T-helper 2 cell treated with Interferon-gamma antibody and Interleukin-4, amounts not matched to agents 5 μg/mL and 100 μg/mL, for 36 hours (primary cell): Measurements from ENCODE around the gene IRF8.

Experiments used
- DNase-seq: peaks from one replicate; pipeline ENCODE4 v3.0.0; 2021; ENCODE audit warnings: low spot score
- H3K27ac Mint-ChIP-seq: one replicate; pipeline ENCODE4 v1.8.0; 2021; ENCODE audit warnings: mild to moderate bottlenecking, mixed read lengths
- H3K27me3 Mint-ChIP-seq: one replicate; pipeline ENCODE4 v1.8.0; 2021; ENCODE audit warnings: low read depth, mixed read lengths
- H3K36me3 Mint-ChIP-seq: one replicate; pipeline ENCODE4 v1.8.0; 2021; ENCODE audit warnings: low read depth, mixed read lengths
- H3K4me1 Mint-ChIP-seq: one replicate; pipeline ENCODE4 v1.8.0; 2021; ENCODE audit warnings: low read depth, mixed read lengths
- H3K4me3 Mint-ChIP-seq: one replicate; pipeline ENCODE4 v1.8.0; 2022; ENCODE audit warnings: mild to moderate bottlenecking, moderate library complexity, mixed read lengths
- H3K9me3 Mint-ChIP-seq: one replicate; pipeline ENCODE4 v1.8.0; 2021; ENCODE audit warnings: mixed read lengths

The IRF8 gene

DNA sequence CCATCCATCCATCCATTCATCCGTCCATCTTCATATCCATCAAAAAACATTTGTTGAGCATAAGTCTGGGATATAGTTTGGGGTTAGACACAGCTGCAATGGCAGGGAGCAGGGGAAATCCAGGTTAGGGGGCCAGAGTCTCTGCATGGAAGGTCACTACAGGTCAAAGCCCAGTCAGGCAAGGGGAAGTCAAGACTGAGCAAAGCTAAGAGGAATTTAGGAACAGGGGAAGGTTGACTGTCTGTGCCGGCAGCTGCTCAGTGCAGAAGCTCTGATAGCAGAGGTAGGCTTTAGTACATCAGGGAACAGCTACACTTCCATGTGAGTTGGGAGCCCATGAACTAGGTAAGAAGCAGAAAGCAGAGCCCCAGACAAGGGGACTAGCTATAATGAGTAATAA is 68.1 kb downstream of the IRF8 start:
- H3K4me1 Mint-ChIP-seq, result peaks cover 2% of the 10 kb centered on the region
- no peak overlapping the region for H3K27ac Mint-ChIP-seq
- DNase-seq, result no peak
- H3K36me3 Mint-ChIP-seq, result no peaks in the 10 kb centered on the region
- H3K9me3 Mint-ChIP-seq, result no peaks in the 10 kb centered on the region
- no peak overlapping the region for H3K4me3 Mint-ChIP-seq
- H3K27me3 Mint-ChIP-seq, result no peaks in the 10 kb centered on the region

- no peaks in the 10 kb centered on the region for H3K27me3 Mint-ChIP-seq
- H3K27ac Mint-ChIP-seq, result no peak overlapping the region
- H3K9me3 Mint-ChIP-seq, result no peaks in the 10 kb centered on the region
- no peak for DNase-seq
- H3K36me3 Mint-ChIP-seq, result no peaks in the 10 kb centered on the region
- no peak overlapping the region for H3K4me3 Mint-ChIP-seq
- peaks cover 2% of the 10 kb centered on the region for H3K4me1 Mint-ChIP-seq
These were observed 69.3 kb downstream of the IRF8 start for GRCh38 chr16:85968041-85968920.

- H3K27ac Mint-ChIP-seq, result no peak overlapping the region
- DNase-seq, result no peak
- H3K27me3 Mint-ChIP-seq, result no peaks in the 10 kb centered on the region
- H3K4me1 Mint-ChIP-seq, result peaks cover 2% of the 10 kb centered on the region
- H3K36me3 Mint-ChIP-seq, result peaks cover 2% of the 10 kb centered on the region
- H3K4me3 Mint-ChIP-seq, result no peak overlapping the region
- H3K9me3 Mint-ChIP-seq, result peaks cover 4% of the 10 kb centered on the region
These were observed 70.2 kb downstream of the IRF8 start for GRCh38 chr16:85969159-85969558.

GRCh38 chr16:85969591-85969990 is 70.6 kb downstream of the IRF8 start:
- Mint-ChIP-seq H3K27me3 (no peaks in the 10 kb centered on the region), H3K27ac (no peak overlapping the region), H3K4me1 (peaks cover 2% of the 10 kb centered on the region), H3K36me3 (peaks cover 2% of the 10 kb centered on the region), H3K9me3 (peaks cover 7% of the 10 kb centered on the region), H3K4me3 (no peak overlapping the region)
- DNase-seq, result no peak

DNA sequence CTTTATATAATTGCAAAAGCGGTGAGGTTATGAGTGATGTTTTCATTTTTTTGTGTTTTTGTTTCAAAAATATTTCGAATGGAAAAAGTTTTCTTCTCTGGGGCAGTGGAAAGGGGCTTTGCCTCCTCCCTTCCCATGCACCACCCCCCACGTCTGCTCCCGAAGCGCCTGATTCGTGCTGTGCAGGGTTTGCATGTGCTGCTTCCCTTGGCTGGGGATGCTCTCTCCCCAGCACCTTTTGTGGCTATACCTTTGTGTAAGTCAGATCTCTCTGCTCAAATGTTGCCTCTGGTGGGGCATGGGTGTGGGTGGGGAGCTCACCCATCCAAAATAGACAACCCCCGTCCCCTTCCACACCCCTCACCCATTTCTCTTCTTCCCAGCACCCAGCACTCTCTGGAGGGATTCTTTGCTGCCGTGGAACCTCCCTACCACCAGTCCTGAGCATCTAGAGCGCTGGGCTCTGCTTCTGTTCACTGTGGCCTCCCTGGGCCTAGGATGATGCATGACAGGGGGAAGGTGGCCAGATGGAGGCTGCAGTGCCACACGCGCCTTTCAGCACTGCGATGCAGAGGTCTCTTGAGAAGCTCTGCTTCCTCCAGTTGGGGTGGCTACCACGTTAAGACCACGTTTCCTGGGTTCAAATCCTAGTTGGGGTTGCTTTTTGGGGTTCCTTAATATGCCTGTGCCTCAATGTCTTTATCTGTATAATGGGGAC is 71.2 kb downstream of the IRF8 start:
- DNase-seq, result no peak
- peaks cover 2% of the 10 kb centered on the region for H3K4me1 Mint-ChIP-seq
- H3K4me3 Mint-ChIP-seq, result no peak overlapping the region
- no peak overlapping the region for H3K27ac Mint-ChIP-seq
- peaks cover 13% of the 10 kb centered on the region for H3K9me3 Mint-ChIP-seq
- peaks cover 2% of the 10 kb centered on the region for H3K36me3 Mint-ChIP-seq
- H3K27me3 Mint-ChIP-seq, result no peaks in the 10 kb centered on the region

- no peak overlapping the region for H3K27ac Mint-ChIP-seq
- peaks cover 13% of the 10 kb centered on the region for H3K9me3 Mint-ChIP-seq
- H3K4me1 Mint-ChIP-seq, result peaks cover 2% of the 10 kb centered on the region
- H3K27me3 Mint-ChIP-seq, result no peaks in the 10 kb centered on the region
- DNase-seq, result no peak
- H3K36me3 Mint-ChIP-seq, result peaks cover 2% of the 10 kb centered on the region
- H3K4me3 Mint-ChIP-seq, result no peak overlapping the region
These were observed 71.8 kb downstream of the IRF8 start for GRCh38 chr16:85970738-85971137.
